Right lobe of liver (tissue), 6 donors: ENCODE results near the gene TFCP2L1. TPM values are rescaled to one million over a fixed set of nuclear protein-coding genes. Genes with fewer than 3 reads are reported as not detected.

Experiments
- ATAC-seq, 4 donors: fragments of 200-7000 bp; cut with Tn5 transposase; one replicate each; pipeline ENCODE4 v1.9.1; 2020; ENCODE audit warnings: mild to moderate bottlenecking in 4 of 4, moderate library complexity in 4 of 4
- DNase-seq, 3 donors: peaks; one replicate each; pipeline ENCODE4 v3.0.0-alpha.2; 2020
- H3K27ac ChIP-seq, 3 donors: fragments of 200-600 bp; one replicate each; pipeline ENCODE4 v1.8.0; 2022
- H3K27me3 ChIP-seq, 2 donors: fragments of 200-600 bp; one replicate each; pipeline ENCODE4 v1.8.0; 2022
- H3K36me3 ChIP-seq, 4 donors: fragments of 200-600 bp; sonication (generic) in 1 of 4; one replicate each; pipeline versions ENCODE4 v1.5.1 to v1.8.0; 2017 to 2022; ENCODE audit warnings: control low read depth in 1 of 4
- H3K4me1 ChIP-seq, 4 donors: fragments of 200-600 bp; sonication (generic) in 1 of 4; one replicate each; pipeline versions ENCODE4 v1.5.1 to v1.8.0; 2017 to 2022; ENCODE audit warnings: control low read depth in 1 of 4
- H3K4me3 ChIP-seq, 3 donors: fragments of 200-600 bp; one replicate each; pipeline ENCODE4 v1.8.0; 2022
- H3K9me3 ChIP-seq, 4 donors: fragments of 200-600 bp; sonication (generic) in 1 of 4; one replicate each; pipeline versions ENCODE4 v1.5.1 to v1.8.0; 2017 to 2022; ENCODE audit warnings: control low read depth in 1 of 4
- CTCF ChIP-seq, 4 donors: fragments of 200-600 bp in 3 of 4; fragments of 450-650 bp in 1 of 4; IDR thresholded peaks; one replicate each; pipeline versions ENCODE4 v1.5.1 to v1.8.0; 2016 to 2022; ENCODE audit warnings: antibody characterized with exemption in 4 of 4, mild to moderate bottlenecking in 2 of 4
- POLR2A ChIP-seq: fragments of 450-650 bp; IDR thresholded peaks from one replicate; pipeline ENCODE4 v1.6.1; 2017; ENCODE audit warnings: antibody characterized with exemption, mild to moderate bottlenecking
- WGBS: methylation state at CpG from one replicate; pipeline ENCODE4 v1.1.6; 2018; ENCODE audit warnings: low coverage, low lambda C conversion rate; ENCODE audit not compliant: insufficient coverage; ENCODE audit errors: missing lambda C conversion rate; 5-methylcytosine and 5-hydroxymethylcytosine counted together
- intact Hi-C, 2 donors: fragments of 100-400 bp; cut with DNase I; formaldehyde crosslinking; loops; one replicate each; pipeline versions ENCODE4 v1.11.2 to v1.14.1; 2022
- total RNA-seq, 6 experiments: library from RNA; depleted of rRNA in 2 of 6; stranded (reverse); fragments of >200 nt in 2 of 6; fragmentation: NEBNext Ultra II Directional in 3 of 6; extraction: Animal tissue kit (Norgen Biotek cat#: 25700) in 3 of 6; gene quantifications; one replicate each; pipeline versions ENCODE4 v1.1.0 to v1.2.4, GENCODE V29; 2016 to 2023
- donor health status: DM: no; HTN: yes; CAD: no.
- donor health status: DM: no; HTN: no; CAD: no.
- donor health status: DM: no; HTN: no; CAD: no.
- donor health status: DM: no; HTN: yes; CAD: no.
- donor health status: DM: no; HTN: yes; CAD: no.

Gene TFCP2L1
- total RNA-seq, 6 experiments from 2014 or later, result 0.26 to 1.7 (median 0.34) TPM

GRCh38 chr2:121203591-121204249 is 81.3 kb downstream of the TFCP2L1 start:
- Histone ChIP-seq H3K27me3 (no peaks in the 10 kb centered on the region), H3K4me1 (no peaks in the 10 kb centered on the region), H3K9me3 (no peaks in the 10 kb centered on the region), H3K36me3 (no peaks in the 10 kb centered on the region), H3K4me3 (no peak overlapping the region), H3K27ac (no peak overlapping the region)
- no peak for TF ChIP-seq POLR2A
- no peak for TF ChIP-seq CTCF (IDR thresholded peaks at IDR 0.05)
- ATAC-seq (no peak), DNase-seq (peak in 1 of 3 donors; percentile 24)
- WGBS, result 58% methylated on average over 7 of the region's 10 CpGs
- intact Hi-C loops, result no loop called here

GRCh38 chr2:121202541-121203310 is 82.3 kb downstream of the TFCP2L1 start:
- Histone ChIP-seq H3K4me1 (no peaks in the 10 kb centered on the region), H3K4me3 (no peak overlapping the region), H3K36me3 (no peaks in the 10 kb centered on the region), H3K27me3 (no peaks in the 10 kb centered on the region), H3K27ac (no peak overlapping the region), H3K9me3 (no peaks in the 10 kb centered on the region)
- DNase-seq (peak in 1 of 3 donors; percentile 42), ATAC-seq (peak in 2 of 4 donors; percentile 21 to 31)
- intact Hi-C loops, result no loop called here
- 96% methylated on average over 4 of the region's 11 CpGs for WGBS
- TF ChIP-seq CTCF (IDR thresholded peaks at IDR 0.05) (no peak), POLR2A (no peak)

- H3K4me1 ChIP-seq, result no peaks in the 10 kb centered on the region
- ATAC-seq (no peak), DNase-seq (peak in 1 of 3 donors; percentile 23)
- H3K36me3 ChIP-seq, result no peaks in the 10 kb centered on the region
- intact Hi-C loops, result no loop called here
- TF ChIP-seq CTCF (IDR thresholded peaks at IDR 0.05) (no peak), POLR2A (no peak)
- no peak overlapping the region for H3K4me3 ChIP-seq
- H3K27me3 ChIP-seq, result no peaks in the 10 kb centered on the region
- 100% methylated on average over 1 of the region's 3 CpGs for WGBS
- H3K9me3 ChIP-seq, result no peaks in the 10 kb centered on the region
- H3K27ac ChIP-seq, result no peak overlapping the region
These were observed 83.2 kb downstream of the TFCP2L1 start for GRCh38 chr2:121201796-121202195.

GRCh38 chr2:121200419-121201315 is 84.3 kb downstream of the TFCP2L1 start:
- no peaks in the 10 kb centered on the region for H3K9me3 ChIP-seq
- DNase-seq (peak in 1 of 3 donors; percentile 21), ATAC-seq (no peak)
- H3K4me3 ChIP-seq, result no peak overlapping the region
- 74% methylated on average over 5 of the region's 14 CpGs for WGBS
- H3K4me1 ChIP-seq, result no peaks in the 10 kb centered on the region
- no peaks in the 10 kb centered on the region for H3K36me3 ChIP-seq
- no peaks in the 10 kb centered on the region for H3K27me3 ChIP-seq
- intact Hi-C loops, result no loop called here
- TF ChIP-seq POLR2A (no peak), CTCF (IDR thresholded peaks at IDR 0.05) (no peak)
- H3K27ac ChIP-seq, result no peak overlapping the region
